ENCODE measurements around the gene TNFRSF13B. TPM values are rescaled to one million over a fixed set of nuclear protein-coding genes. Genes with fewer than 3 reads are reported as not detected.
"Not testable (repeated sequence)": the region's sequence is repeated elsewhere in the genome, so short reads cannot be mapped to it uniquely, and the experiment has no call there.

TNFRSF13B gene
- total RNA-seq, 1 donor from 2014 or later = not detected

DNA sequence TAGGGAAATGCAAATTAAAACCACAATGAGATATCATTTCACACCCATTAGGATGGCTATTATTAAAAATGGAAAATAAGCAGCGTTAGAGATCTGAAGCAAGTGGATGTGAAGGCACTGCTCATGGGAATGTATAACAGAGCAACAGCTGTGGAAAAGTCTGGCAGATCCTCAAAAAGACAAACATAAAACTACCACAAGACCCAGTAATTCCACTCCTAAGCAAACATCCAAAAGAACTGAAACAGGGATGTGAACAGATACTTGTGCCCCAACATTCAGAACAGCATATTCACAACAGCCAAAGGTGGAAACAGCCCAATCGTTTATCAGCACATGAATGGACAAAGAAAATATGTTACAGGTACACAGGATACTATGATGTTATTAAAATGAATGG is 10.9 kb downstream of the TNFRSF13B start:
- DNase-seq (ENCODE audit: low read depth, low spot score) = not testable (repeated sequence)

GRCh38 chr17:16955011-16955410 is 16.9 kb downstream of the TNFRSF13B start:
- DNase-seq (ENCODE audit: low read depth, low spot score) = not testable (repeated sequence)

- no peak for DNase-seq (ENCODE audit: low read depth, low spot score)
These were observed 17.4 kb downstream of the TNFRSF13B start for GRCh38 chr17:16954521-16954920.

DNA sequence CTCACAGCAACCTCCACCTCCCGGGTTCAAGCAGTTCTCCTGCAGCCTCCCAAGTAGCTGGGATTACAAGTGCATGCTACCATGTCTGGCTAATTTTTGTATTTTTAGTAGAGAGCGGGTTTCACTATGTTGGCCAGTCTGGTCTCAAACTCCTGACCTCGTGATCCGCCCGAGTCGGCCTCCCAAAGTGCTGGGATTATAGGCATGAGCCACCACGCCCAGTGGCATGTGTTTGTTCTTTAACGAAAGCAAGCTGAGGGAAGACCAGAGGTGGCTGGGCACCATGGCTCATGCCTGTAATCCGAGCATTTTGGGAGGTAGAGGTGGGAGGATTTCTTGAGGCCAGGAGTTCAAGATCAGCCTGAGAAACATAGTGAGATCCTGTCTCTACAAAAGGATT is 18.1 kb downstream of the TNFRSF13B start:
- no peak for DNase-seq (ENCODE audit: low read depth, low spot score)

- DNase-seq (ENCODE audit: low read depth, low spot score) = no peak
These were observed 18.6 kb downstream of the TNFRSF13B start for GRCh38 chr17:16953347-16953746.

GRCh38 chr17:16952401-16952800 is 19.5 kb downstream of the TNFRSF13B start:
- no peak for DNase-seq (ENCODE audit: low read depth, low spot score)

GRCh38 chr17:16950488-16950887 is 21.4 kb downstream of the TNFRSF13B start:
- DNase-seq (ENCODE audit: low read depth, low spot score) = no peak

DNA sequence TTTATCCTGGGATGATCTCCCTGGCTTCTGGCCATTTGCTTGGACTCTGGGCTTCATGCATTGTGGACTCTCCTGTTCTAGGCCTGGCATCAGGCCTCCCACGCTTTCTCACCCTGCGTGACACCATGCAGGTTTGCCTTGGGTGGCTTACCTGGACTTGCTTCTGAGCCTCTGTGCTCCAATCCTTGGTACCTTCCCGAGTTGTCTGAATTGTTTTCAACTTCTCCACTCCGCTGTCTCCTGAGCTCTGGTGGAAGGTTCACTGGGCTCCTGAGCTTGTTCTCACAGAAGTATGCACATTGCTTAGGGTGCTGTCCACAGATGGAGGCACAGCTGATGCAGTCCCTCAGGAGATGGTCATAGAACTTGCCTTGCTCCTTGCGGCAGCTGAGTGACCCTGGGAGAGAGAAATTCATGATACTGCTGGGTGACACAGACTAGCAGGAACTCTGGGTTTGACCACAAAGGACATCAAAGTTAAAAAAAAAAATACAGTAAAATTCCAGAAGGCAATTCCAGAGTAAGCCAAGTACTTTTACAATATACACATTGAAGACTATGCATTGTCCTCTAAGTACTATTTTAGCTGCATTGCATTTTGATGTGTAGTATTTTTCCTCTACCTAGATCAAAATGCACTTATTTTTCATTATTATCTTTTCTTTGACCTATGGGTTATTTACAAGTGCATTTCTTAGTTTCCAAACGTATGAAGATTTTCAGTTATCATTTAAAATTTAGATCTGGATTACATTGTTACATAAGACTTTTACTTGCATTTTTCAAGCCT is 23.1 kb downstream of the TNFRSF13B start:
- DNase-seq (ENCODE audit: low read depth, low spot score) = no peak

DNA sequence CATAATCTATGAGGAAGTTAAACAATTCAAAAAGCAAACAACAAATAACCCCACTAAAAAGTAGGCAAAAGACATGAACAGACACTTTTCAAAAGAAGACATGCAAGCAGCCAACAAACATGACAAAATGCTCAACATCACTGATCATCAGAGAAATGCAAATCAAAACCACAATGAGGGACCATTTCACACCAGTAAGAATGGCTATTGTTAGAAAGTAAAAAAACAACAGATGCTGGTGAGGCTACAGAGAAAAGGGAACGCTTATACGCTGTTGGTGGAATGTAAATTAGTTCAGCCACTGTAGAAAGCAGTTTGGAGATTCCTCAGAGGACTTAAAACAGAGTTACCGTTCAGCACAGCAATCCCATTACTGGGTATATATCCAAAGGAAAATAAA is 24.4 kb downstream of the TNFRSF13B start:
- no peak for DNase-seq (ENCODE audit: low read depth, low spot score)

DNA sequence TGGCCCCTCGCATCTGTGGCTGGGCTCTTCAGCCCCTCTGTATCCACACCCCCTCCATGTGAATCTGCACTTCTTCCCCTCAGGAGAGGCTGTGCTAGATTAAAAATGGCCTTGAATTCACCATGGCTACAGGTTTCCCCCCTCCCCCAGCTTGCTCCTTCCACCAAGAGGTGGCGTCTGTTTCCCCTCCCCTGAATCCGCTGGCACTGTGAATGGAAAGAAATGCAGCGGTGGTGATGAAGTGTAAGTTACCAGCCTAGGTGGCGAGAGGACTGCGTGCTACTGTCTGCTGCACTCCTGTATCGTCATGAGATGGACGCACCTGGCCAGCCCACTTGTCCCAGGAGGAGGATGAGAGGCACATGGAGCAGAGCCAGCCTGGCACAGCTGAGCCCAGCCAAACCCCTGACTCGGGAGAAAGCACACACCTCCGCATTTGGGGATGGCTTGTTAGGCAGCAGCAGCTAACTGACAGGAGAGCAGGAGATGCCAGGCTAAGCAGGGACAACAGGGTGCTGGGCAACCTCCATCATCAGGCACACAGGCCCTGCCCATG is 26.2 kb downstream of the TNFRSF13B start:
- no peak for DNase-seq (ENCODE audit: low read depth, low spot score)

GRCh38 chr17:16945136-16945482 is 26.8 kb downstream of the TNFRSF13B start:
- DNase-seq (ENCODE audit: low read depth, low spot score) = no peak

GRCh38 chr17:16944334-16945135 is 27.4 kb downstream of the TNFRSF13B start:
- no peak for DNase-seq (ENCODE audit: low read depth, low spot score)

- DNase-seq (ENCODE audit: low read depth, low spot score) = no peak
These were observed 28.2 kb downstream of the TNFRSF13B start for GRCh38 chr17:16943541-16944333.

DNA sequence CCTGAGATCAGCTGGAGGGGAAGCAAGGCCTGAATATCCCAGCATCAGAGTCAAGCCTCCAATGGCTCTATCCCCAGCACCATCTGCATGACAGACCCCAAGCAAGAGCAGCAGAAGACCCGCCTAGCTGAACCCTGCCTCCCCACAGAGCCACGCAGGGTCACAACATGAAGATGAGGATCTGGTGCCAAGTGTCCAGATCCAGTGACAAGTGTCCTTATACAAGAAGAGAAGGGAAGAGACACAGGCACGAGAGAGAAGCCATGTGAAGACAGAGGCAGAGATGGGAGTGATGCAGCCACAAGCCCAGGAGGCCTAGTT is 28.9 kb downstream of the TNFRSF13B start:
- no peak for DNase-seq (ENCODE audit: low read depth, low spot score)

DNA sequence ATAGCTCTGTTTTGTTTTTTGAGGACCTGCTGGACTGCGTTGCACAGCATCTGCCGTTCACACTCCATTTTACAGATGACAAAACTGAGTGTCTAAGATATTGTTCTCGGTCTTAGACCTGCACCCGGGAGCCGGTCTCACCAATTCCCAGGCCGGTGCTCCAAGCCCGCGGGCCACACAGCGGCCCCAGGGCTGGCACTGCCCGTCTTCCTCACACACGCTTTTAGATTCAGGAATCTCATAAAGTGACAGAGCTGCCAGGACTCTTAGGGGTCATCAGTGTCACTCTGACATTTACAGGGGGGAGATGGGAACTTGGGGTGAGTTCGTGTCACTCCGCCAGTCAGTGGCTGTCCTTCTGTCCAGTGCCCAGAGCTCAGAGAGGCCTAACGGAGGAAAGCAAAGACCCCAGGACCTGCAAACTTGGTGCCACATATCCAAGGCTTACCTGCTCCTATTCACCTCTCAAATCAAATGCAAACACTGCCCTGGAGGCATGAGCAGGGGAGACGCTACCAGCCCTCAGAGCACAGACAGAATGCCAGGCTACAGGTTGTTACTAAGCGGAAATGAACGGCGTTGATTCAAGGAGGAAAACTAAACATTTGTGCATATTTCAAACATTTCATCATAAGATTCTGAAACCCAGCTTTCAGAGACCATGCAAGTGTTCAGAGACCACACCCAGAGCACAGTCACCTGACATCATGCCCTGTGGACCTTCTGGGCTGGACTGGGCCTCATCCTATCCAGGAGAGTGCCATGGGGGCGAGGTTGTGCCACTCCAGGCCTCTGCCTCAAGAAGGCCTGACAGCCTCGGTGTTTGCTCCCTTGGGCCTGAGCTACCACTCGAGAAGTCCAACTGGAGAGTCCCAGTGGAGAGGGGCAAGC is 29.5 kb downstream of the TNFRSF13B start:
- DNase-seq (ENCODE audit: low read depth, low spot score) = no peak

- no peak for DNase-seq (ENCODE audit: low read depth, low spot score)
These were observed 30.6 kb downstream of the TNFRSF13B start for GRCh38 chr17:16941072-16942036.

DNA sequence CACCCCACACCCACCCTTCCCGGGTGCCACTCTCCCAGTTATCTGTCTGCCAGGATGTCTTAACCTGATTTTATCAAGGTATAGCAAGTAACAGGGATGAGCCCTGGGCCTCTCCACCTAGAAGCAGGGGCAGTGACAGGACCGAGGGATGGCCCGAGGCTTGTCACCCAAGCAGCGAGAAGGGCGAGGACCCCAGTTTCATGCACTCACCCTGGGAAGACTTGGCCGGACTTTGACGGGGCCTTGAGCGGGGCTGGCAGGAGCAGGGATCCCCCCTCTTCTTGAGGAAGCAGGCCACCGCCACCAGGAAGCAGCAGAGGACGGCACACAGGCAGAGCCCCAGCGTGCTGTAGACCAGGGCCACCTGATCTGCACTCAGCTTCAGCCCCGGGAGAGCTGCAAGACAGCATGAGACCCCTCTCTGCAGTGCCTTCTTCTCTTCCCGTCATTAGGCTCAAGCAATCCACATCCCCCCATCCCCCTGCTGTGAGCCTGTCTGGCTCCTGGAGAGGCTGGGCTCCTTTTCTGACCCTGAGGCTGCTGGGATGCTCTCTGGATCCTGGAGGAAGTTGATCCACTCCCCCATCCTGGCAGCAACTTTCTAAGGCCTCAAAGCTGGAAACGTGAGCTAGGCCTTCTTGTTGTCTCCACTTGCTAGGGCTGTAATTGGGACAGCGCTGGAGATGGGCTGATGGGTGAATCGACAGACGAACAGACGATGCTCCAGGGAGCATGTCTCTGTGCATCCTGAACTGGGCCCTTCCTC is 31.6 kb downstream of the TNFRSF13B start:
- DNase-seq (ENCODE audit: low read depth, low spot score) = no peak

- no peak for DNase-seq (ENCODE audit: low read depth, low spot score)
These were observed 32.3 kb downstream of the TNFRSF13B start for GRCh38 chr17:16939606-16940115.

GRCh38 chr17:16939208-16939576 is 32.7 kb downstream of the TNFRSF13B start:
- no peak for DNase-seq (ENCODE audit: low read depth, low spot score)

Measured in pulmonary artery endothelial cell (primary cell).